HG03439 (cell line): ENCODE results near the gene RANBP3.
"Not testable (repeated sequence)": the region's sequence is repeated elsewhere in the genome, so short reads cannot be mapped to it uniquely, and the experiment has no call there.

Source experiments
- ATAC-seq: cut with Tn5 transposase; IDR thresholded peaks from one replicate; pipeline ENCODE4 v1.9.1; 2021; ENCODE audit warnings: mild to moderate bottlenecking, moderate library complexity; ENCODE audit not compliant: unreplicated experiment

The RANBP3 gene

DNA sequence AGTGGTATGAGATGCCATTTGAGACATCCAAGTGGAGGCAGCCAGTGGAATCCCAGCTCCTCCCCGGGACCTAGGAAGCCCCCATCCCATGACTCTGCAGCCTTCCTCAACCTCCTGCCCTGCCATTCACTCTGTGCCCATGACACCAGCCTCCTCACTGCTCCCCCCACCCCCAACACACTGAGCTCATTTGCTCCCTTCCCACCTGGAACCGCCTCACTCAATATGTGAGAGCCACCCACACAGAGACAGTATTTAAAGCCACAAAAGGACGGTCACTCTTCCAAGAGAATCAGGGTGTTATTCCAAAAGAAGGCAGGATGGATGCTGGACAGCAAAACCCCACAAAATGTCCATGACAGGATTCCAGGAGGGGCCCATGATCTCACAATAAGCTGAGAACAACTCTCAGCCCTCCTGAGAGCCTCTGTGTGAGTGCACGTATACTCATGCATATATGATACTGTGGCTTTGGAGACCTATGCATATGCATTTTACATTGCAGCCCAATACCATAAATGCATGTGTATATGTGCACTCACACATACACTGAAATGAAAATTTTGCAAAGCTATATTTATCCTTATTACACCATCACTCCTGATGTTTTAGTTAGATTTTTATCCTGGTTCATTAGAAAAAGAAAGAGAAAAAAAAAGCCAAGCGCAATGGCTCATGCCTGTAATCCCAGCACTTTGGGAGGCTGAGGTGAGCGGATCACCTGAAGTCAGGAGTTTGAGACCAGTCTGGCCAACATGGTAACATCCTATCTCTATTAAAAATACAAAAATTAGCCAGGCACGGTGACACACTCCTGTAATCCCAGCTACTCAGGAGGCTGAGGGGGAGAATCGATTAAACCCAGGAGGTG, 10.8 kb upstream of the RANBP3 start:
- ATAC-seq: no peak

DNA sequence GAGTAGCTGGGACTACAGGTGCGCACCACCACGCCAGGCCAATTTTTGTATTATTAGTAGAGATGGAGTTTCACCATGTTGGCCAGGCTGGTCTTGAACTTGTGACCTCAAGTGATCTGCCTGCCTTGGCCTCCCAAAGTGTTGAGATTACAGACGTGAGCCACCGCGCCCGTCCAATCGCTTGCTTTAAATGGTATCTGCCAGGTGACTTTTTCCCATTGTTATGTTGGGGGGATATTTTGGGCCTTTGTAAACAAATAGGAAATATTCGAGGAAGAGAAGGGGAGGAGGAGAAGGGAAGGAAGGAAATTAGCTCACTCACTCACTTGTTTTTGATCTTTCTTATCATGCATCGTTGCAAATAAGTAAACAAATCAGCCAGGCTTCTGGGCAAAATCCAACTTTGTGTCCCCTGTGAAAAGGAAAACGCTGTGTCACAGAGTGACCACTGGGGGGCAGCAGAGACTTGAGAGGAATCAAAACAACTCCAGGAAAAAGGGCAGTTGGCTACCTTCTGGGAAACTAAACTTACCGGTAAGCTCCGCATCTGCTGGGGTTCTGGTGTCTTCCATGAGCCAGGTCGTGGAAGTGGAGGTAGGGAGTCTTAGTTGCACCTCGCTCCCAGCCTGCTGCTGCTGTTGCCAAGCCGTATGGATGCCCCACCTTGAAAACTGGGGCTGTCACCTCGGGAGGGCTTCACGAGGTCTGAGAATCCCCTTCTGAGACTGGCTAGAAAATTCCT, 9.3 kb upstream of the RANBP3 start:
- no peak for ATAC-seq

DNA sequence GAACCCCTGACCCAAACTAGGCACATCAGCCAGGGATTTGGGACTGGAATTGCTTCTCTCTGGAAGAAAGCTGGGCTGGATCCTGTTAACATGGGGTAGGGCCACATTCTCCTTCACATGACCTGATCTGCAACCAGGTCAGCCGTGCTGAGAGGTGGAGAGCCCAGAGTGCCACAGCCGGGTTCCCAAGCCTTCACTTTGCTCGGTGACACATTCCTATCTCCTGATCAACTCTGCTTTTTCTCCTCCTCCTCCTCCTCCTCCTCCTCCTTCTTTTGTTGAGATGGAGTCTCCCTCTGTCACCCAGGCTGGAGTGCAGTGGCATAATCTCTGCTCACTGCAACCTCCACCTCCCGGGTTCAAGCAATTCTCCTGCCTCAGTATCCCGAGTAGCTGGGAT, 7.9 kb upstream of the RANBP3 start:
- ATAC-seq: not testable (repeated sequence)

DNA sequence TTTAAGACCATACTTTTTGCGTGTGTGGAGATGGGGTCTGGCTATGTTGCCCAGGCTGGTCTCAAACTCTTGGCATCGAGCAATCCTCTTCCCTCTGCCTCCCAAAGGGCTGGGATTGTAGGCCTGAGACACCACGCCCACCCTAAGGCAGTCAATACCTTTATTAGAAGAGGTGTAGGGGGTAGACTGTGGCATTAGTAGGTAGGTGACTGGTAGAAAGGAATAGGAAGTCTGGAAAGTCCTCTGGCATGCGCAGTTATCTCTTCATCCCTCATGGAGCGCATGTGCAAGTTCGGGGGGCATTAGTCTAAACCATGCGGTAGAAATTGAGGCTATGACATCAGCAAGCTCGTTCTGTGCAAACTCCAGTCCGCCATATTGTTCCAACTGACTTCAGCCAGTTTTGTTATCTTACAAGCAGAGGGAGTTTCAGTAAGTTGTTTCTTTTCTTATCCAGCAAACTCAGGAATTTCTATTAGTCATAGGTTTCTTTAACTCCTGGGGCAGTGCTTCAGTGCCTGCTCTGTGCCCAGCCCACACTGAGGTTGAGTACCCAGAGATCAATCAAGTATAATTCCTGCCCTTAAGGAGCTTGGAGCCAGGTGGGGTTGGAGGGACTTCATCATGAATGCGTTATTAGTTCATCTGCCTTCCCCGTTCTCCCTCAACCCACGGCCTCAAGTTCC, 7.3 kb upstream of the RANBP3 start:
- ATAC-seq: no peak

DNA sequence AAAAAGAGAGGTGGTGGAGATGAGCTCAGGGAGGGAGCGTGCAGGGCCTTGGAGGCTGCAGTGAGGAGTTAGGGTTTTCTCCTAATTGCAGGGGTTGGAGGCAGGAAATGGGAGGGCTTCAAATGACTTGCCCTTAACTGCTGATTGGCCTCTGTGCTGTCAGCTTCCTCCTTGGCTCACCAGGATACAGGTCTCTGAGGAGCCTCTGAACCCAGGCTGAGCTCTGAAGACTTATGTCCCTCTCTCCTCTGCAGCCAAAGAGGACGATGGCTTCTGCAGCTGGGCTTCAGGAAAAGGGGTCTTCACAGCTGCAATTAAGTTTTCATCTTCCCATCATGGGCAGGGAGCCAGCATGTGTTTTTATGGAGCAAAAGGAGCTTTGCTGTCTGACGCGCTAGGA, 6.7 kb upstream of the RANBP3 start:
- ATAC-seq: no peak

DNA sequence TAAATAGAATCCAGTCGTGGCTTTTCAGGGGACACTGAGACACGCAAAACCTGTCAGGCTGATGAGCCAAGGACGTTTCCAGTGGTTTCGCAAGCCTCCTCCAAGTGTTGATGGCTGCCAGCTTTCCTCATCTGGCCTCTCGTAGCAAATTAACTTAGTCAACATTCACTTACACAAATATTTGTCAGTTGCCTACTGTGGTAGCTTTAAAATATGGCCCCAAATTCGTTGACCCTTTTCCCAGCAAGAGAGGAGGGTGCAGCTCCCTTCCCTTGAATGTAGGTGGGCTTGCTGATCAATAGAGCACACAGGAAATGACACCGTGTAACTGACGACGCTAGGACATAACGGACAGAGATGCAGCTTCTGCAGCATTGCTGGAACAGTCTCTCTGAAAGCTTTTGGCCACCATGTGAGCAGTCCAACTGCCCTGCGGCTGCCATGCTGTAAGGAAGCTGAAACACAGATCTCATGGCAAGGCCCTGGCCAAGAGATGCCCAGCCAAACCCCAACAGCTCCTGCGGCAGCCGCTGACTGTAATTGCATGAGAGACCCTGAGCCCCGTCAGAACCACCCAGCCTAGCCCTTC, 5.5 kb upstream of the RANBP3 start:
- ATAC-seq: no peak

DNA sequence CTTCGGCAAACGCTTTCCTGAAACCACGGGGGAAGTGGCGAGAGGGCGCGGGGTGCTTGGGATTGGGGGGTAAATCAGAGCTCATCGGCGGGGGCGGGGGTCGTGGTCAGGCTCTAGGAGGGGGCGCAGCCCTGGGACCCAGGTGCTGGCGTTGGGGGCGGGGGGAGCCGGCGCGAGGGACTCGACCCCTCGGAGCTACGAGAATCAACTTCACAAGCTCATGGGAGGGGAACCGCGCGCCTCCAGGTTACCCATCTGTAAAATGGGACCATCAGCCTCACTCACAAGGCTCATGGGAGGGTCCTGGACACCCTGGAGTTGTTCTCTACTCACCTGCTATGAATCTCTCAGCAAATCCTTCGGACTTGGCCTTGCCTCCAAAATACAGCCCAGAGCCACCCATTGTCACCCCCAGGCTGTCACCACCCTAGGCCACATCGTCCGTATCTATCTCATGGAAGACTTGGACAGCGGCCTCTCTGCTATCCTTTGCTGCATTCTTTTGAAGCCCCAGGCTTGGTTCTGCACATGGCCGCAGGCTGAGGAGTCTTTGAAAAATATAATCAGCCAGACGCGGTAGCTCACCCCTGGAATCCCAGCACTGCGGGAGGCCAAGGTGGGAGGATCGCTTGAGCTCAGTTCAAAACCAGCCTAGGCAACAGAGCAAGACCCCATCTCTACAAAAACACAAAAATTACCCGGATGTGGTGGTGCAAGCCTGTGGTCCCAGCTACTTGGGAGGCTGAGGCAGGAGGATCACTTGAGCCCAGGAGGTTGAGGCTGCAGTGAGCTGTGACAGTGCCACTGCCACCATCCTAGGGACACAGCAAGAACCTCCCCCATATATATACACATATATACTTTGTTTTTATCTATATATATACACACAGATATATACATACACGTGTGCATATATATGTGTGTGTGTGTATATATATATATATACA, 939 bp upstream of the RANBP3 start:
- ATAC-seq: no peak

DNA sequence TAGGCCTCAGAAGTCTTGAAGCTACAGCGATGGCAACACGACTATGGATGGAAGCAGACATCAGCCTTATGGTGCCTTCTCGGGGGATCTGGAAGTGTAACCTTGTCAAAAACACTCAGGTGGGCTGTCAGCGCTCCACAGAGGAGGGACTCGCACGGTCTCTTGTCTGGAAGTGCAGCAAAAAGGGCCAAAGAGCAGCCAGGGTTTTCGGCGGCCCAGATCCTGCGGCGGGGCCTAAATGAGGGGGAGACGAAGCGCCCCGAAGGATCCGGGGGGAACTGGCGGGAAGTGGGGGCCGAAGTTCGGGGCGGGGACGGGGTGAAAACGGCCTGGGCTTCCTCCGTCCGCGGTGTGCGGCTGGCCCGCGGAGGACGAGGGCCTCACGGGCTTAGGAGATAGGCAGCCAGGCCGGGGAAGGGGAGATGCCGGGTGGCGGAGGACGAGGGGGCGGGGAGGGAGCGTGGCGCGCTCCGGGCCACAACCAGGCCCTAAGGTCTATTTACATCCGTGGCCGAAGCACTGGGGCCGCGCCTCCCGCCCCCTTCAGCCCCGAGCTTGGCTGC, 637 bp downstream of the RANBP3 start:
- no peak for ATAC-seq

DNA sequence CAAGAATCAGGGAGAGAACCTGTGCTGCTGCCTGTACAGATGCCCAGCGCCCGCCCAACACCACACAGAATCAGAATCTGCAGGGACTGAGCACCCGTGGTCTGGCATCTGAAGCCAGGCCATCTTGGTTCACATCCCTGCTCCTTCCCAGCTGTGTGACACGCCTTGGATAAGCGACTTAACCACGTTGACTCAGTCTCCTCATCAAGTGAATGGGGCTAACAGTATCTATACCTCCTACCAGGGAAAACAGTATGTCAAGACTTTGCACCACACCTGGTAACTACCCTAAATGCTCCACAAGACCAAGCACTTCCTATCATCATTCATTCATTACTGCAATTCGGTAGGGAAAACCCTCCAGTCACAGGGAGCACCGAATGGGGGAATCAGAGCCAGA, 1.2 kb downstream of the RANBP3 start:
- no peak for ATAC-seq

DNA sequence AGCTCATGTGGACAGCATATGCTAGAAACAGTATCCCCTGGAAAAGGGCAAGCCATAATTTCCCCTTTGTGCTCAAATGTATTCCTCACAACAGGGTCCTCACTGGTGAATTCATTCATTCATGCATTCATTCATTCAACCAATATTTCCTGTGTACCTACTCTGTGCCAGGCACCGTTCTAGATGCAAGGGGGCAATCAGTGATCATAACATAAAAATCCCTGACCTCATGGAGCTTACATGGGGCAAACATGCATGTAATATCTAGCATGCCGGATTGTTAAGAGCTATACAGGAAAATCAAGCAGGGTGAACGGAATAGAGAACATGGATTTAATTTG, 2.6 kb downstream of the RANBP3 start:
- ATAC-seq: no peak

DNA sequence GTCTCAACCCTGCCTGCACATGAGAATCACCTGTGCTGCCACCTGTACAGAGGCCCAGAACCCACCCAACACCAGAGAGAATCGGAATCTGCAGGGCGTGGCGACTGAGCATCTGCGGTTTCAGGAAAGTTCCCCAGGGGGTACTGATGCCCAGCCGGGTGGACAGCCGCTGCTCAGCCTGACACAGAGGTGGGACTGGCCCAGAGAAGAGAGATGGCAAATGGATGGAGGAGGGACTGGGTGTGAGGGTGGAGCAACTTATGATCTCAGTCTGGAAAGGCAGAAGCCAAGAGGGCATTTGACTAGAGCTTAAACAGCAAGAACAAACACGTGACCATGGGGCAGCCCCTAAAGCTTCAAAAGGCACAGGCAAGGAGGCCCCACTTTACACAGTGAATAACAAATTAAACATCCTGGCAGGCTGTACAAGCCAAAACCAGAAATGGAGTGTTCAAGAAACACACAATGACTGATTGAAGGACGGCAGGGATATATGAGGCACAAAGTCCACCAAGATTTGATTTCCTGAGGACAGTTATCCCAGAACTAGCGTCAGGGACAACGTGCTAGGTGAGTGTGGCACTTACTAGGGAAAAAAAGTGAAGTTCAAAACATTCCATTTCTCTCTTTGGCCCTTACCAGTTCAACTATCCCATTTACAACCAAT, 3.1 kb downstream of the RANBP3 start:
- no peak for ATAC-seq

DNA sequence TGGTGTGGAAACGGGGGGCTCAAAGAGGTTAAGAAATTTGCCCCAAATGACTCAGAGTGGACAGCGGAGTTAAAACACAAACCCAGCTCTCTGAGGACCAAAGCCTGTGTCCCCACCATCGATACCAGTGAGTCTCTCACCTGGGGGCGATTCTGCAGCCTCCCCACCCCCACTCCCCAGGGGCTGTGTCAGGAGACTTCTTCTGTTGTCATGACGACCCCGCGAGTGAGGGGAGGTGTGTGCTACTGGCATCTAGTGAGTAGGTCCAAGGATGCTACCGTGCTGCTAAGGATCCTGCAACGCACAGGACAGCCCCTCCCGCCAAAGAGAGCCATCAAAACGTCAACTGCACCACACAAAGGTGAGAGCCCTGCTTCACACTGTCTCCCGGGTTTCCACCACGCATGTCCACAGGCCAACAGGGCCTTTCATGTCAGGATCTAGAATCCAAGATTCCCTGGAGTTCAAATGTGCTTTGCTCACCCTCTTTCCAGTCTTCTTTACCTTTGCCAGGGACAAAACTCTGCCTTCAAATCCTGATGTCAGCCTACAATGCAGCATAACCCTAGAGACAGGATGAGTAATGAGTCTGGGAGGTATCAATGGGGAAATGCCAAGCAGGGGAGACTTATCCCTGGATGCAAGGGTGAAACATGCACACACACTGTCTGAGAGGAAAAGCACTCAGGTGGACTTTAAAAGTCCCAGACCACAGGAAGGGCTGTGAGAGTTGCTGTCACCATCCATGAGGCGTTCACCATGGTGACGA, 3.9 kb downstream of the RANBP3 start:
- ATAC-seq: no peak

DNA sequence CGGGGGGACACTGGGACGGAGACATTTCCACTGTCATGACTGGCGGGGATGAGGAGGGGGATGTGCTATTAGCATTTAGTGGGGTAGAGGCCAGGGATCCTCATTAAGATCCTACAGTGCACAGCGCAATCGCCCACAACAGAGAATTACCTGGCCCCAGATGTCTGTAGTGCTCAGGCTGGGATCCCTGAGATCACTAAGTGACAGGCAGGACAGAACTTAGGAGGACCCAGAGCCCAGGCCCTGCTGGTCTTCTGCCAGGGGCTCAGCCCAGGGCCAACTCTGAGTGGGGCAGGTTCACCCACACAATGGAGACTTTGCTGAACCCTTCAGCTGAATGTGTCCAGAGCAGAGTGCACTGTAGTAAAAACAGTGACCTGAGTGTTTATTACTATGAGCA, 4.6 kb downstream of the RANBP3 start:
- ATAC-seq: no peak

DNA sequence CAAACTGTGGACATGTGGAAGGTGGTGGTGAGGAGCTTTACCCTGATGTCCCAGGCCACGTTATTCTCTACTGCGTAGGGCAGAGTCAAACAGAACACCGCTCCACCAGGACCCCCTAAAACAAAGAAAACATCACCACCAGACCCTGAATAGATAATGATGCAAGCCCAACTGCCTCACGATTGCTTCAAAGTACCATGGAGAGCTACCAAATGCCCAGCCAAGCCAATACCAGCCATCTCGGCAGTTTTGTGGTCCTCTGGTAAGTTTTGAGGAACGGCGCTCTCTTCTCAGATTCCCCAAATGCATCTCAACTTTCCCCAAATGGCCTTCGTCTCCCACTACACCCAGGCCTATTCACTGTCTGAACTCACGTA, 5.6 kb downstream of the RANBP3 start:
- ATAC-seq: no peak

DNA sequence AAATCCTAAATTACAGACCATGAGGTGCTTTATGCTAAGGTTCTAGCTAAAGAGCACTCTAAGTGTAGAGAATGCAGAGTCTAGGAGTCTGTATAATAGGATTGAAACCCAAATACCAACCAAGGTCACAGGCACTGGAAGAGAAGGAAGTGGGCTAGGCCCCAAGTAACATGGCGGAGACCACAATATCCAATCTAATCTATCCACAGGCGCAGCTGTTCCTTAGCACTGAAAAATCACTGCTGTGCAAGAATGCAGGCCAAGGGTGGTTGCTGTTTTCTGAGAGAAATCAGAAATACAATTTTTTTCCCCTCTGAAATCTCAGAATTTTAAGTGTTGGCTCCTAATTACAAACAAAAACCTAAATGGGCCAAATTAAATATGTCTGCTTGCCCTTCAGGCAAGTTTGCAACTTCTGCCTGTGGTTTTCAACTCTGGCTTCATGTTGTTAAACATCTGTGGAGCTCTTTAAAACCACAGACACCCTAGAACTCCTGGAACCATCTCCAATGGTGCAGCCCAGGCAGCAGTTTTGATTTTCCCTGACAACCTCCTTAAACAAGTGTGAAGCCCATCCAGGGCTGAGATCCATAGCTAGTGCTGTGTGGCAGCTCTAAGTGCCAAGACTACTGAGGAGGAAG, 6.1 kb downstream of the RANBP3 start:
- ATAC-seq: no peak

DNA sequence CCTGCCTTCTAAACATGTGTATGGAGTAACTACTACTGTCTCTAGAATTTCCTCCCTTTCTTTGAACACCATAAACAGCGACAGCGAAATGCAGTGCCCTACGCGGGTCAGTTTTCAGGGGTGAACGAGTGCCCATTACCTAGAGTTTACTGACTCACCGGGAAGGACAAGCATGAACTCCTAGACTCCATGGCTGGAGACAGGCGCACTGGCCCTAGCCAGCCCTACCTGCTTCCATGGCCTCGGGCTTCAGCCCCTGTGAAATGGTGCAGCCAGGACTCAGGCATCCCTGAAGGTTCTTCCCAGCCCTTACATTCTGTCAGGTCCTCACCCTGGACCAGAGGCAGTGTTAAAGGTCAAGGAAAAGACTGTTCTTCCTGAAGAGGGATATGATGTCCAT, 8.5 kb downstream of the RANBP3 start:
- no peak for ATAC-seq

DNA sequence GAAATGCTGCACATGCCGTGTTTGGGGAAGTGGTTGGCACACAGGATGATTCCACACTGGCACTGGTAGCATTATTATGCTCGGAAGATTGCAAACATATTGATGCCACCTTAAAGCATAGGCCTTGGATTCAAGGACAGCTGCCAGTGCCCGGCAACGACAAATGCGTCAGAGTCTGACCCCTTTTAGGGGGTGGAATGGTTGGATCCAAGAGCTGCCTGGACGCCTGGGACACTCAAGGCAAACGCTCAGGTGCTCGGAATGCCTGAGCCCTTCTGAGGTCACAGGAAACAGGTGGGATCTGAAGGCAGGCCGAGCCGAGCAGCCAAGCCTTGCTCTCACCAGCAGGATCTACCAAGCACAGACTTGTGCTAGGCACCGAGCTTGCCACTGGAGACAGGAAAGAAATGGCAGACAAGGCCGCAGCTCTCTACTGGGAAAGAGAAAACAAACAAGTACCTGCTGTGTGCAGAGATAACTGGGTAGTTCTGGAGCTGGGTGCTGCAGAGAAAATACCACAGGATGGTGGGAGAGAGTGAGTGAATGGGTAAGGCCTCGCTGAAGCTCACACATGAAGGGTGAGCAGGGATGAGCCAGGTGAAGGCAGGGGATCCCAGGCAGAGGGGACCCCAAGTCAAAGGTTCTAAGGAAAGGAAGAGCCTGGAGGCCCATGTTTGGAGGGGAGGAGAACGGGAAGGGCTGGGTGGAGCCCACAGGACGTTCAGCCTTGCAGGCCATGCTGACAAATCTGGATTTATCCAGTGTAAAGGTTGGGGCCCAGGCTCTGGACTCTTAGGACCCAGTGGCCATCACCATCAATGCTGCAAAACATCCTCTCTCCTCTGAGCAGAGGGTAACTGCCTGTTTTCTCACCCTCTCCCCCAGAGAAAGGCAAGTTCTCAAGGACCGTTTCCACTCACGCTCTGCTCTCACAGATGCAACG, 9.2 kb downstream of the RANBP3 start:
- no peak for ATAC-seq
